ENCODE results near the gene PPP1R9A. TPM values are rescaled to one million over a fixed set of nuclear protein-coding genes. Genes with fewer than 3 reads are reported as not detected.

The PPP1R9A gene
- total RNA-seq (ENCODE audit: low replicate concordance) = 0.45 and 0.49 TPM in 2 replicates

DNA sequence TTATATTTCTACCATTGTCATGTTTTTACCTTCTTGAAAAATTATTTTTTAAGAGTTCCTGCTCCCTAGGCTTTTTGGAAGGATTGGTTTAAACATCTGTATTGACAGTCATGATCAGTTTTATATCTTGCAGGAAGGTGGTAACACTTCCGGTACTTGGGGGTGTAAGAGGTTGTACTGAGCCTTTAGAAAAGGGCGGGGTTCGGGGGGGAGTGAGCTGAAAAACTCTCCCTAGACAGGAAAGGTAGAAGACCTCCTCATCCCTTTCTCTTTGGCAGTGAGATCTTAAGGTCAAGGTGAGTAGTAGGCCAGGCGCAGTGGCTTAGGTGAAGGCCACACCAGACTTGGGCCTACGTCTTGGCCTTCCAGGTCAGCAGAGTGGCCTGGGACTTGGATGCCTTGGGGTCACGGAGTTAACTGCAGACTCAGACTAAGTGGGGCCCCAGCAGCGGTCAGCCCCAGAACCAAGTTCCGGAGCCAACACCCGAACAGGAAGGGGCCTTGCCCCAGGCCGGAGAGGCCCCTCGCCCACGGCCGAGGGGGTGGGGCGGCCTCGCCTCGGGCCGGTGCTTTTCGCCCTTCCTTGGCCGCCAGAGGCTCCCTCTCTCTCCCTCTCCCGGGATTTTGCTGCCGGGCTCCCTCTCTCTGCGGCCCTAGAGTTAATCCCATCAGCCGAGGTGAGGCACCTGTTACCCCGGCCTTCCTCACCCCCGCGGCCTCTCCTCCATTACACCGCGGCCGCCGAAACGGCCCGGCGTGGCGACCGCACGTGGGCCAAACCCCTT is at the start of gene PPP1R9A:
TSS of gene PPP1R9A (plus strand) at position 569 of the 785 bp plus-strand sequence. CDS start 2,520 bp downstream, outside the sequence.
- DNase-seq (ENCODE audit: low read depth) = no peak

DNA sequence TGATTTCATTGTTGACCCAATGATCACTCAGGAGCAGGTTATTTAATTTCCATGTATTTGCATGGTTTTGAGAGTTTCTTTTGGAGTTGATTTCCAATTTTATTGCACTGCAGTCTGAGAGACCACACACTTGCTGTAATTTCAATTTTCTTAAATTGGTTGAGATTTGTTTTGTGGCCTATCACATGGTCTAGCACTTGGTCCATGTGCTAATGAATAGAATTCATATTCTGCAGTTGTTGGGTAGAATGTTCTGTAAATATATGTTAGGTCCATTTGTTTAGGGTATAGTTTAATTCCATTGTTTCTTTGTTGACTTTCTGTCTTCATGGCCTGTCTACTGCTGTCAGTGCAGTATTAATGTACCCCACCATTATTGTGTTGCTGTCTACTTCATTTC is 36.3 kb upstream of the PPP1R9A start:
- TF ChIP-seq, protein P1, sequence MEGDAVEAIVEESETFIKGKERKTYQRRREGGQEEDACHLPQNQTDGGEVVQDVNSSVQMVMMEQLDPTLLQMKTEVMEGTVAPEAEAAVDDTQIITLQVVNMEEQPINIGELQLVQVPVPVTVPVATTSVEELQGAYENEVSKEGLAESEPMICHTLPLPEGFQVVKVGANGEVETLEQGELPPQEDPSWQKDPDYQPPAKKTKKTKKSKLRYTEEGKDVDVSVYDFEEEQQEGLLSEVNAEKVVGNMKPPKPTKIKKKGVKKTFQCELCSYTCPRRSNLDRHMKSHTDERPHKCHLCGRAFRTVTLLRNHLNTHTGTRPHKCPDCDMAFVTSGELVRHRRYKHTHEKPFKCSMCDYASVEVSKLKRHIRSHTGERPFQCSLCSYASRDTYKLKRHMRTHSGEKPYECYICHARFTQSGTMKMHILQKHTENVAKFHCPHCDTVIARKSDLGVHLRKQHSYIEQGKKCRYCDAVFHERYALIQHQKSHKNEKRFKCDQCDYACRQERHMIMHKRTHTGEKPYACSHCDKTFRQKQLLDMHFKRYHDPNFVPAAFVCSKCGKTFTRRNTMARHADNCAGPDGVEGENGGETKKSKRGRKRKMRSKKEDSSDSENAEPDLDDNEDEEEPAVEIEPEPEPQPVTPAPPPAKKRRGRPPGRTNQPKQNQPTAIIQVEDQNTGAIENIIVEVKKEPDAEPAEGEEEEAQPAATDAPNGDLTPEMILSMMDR (IDR thresholded peaks at IDR 0.05; ENCODE audit: insufficient read depth, low read length) = no peak
- no peak overlapping the region for H3K4me3 ChIP-seq (ENCODE audit: low read depth, low read length)
- DNase-seq (ENCODE audit: low read depth) = no peak

More for the DNA sequence above, at the start of gene PPP1R9A:
- H3K4me3 ChIP-seq (ENCODE audit: low read depth, low read length) = peak within 1 kb of the TSS; percentile 50
- TF ChIP-seq, protein P1 (IDR thresholded peaks at IDR 0.05; ENCODE audit: insufficient read depth, low read length) = peak; percentile 12

DNA sequence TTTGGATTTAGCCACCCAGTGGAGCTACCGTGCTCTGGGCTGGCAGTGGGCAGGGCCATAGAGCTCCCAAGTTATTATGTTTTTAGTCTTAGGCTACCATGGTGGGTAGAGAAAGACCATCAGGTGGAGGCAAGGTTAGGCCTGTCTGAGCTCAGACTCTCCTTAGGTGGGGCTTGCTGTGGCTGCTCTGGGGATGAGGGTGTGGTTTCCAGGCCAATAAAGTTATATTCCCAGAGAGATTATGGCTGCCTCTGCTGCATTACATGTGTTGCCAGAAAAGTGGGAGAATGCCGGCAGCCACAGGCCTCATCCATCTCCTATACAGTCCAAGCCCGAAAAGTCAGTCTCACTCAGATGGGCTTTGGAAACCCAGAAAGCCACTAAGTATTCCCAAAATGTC is 34.2 kb upstream of the PPP1R9A start:
- H3K4me3 ChIP-seq (ENCODE audit: low read depth, low read length) = no peak overlapping the region
- TF ChIP-seq, protein P1 (IDR thresholded peaks at IDR 0.05; ENCODE audit: insufficient read depth, low read length) = no peak
- DNase-seq (ENCODE audit: low read depth) = no peak

DNA sequence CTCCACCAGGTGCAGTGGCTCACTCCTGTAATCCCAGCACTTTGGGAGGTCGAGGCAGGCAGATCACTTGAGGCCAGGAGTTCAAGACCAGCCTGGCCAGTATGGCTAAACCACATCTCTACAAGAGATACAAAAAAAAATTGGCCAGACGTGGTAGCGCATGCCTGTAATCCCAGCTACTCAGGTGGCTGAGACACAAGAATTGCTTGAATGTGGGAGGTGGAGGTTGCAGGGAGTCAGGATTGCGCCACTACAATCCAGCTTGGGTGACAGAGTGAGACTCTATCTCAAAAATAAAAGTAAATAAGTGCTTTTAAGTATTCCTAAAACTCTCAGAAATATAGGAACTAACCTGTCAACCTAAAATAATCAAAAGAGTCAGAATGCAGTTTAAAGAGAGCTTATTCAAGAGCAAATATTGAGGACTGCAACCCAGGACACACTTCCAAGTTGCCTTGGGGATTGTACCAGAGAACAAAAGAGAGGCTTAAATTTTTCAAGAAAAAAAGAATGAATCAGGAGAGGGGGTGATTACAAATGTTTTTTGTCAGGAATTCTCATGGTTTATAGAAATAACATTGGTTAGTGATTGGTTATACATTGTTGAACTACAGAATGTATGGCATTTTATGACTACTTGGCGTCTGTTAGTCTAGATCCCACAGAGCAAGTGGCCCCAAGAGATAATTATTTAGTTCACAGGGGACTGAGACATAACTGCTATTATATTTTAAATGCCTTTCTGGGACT is 33.2 kb upstream of the PPP1R9A start:
- no peak for DNase-seq (ENCODE audit: low read depth)
- TF ChIP-seq, protein P1 (IDR thresholded peaks at IDR 0.05; ENCODE audit: insufficient read depth, low read length) = no peak
- H3K4me3 ChIP-seq (ENCODE audit: low read depth, low read length) = no peak overlapping the region

DNA sequence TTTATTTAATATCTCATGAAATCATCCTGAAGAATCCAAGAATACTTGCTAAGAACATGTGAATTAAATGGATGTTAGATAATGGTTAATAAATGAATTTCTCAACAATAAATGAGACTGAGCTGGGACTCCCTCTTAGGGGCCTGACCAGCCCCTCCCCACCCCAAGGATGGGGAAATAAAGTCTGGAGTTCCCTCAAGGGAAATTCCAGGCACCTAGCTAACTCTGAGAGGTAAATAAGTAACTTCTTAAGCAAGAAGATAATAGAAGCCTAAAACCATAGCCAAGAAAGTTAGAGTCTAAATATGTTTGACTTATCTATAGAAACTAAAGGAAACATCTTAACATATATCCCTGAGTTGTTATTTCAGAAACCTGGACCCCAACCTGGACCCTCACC is 32.2 kb upstream of the PPP1R9A start:
- no peak for DNase-seq (ENCODE audit: low read depth)
- TF ChIP-seq, protein P1 (IDR thresholded peaks at IDR 0.05; ENCODE audit: insufficient read depth, low read length) = no peak
- no peak overlapping the region for H3K4me3 ChIP-seq (ENCODE audit: low read depth, low read length)

DNA sequence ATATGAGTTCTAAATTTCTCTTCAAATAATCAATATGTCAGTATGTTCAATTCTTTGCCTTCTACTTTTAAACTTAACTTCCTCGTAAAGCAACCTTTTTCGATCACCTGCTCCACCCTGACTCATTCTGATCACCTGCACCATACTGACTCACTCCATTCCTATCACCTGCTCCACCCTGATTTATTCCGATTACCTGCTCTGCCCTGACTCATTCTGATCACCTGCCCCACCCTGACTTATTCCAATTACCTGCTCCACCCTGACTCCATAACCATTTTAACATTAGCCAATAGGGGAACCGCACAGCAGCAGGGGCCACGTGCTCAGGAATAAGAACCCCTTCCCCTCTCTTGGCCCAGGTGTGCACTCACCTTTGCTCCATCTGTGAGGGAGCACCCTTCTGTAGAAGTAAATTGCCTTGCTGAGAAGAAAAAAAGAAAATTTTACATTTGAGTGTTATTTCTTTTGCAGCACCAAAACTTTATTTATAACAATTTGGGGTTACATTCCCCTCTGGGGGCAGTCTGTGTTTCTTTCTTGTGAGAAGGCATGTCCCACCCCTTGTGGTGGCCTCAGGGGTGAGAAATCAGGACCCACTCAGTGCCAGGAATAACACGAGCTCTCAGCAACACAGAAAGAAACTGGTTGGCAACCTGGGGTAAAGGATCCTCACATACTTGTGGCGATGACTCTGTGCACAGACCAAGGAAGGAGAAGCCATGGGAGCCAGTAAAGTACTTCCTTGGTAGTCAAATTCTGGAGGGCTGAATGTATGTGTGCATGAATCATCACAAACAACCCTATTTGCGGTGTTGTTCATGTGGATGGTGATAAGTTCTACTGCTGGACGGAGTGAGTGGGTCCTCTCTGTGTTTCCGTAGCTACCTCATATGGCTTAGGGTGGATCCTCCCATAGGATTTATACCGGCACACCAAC is 29.4 kb upstream of the PPP1R9A start:
- no peak for DNase-seq (ENCODE audit: low read depth)
- H3K4me3 ChIP-seq (ENCODE audit: low read depth, low read length) = no peak overlapping the region
- TF ChIP-seq, protein P1 (IDR thresholded peaks at IDR 0.05; ENCODE audit: insufficient read depth, low read length) = no peak

Measured in fibroblast of the aortic adventitia (primary cell).